Measurements from ENCODE around the gene IGSF6.

IGSF6 gene

DNA sequence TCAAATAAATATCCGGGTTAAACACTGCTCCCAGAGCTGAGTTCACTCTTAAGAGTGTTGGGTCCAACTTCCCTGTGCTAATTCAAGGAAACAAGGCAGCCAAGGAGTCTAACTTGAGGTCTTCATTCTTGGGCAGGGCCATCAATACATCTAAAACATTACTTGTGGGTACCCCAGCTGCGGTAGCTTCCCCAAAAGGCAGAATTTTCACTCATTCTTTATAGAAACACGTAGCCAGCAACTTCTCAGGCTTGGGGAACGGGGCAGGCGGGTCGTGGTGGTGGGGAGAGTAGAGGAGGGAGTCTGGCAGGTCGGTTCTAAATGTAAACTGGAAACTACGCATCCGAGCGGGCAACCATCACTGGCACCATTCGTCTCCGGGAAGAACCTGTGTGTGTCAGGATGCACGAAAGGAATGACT is 53.7 kb downstream of the IGSF6 start:
- no peak for DNase-seq

DNA sequence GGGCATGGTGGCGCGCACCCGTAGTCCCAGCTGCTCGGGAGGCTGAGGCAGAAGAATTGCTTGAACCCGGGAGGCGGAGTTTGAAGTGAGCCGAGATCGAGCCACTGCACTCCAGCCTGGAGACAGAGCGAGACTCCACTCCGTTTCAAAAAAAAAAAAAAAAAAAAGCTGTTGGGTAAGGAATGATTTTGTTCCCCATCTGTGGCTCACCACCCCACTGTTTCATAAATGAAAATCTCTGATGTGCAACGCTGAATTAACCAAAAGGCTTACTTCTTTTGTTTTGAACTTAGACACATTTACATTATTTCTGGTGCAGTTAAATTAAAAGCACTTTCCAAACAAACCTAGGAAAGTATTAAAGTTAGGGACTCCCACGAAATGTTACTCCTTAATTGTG is 54.2 kb downstream of the IGSF6 start:
- no peak for DNase-seq

DNA sequence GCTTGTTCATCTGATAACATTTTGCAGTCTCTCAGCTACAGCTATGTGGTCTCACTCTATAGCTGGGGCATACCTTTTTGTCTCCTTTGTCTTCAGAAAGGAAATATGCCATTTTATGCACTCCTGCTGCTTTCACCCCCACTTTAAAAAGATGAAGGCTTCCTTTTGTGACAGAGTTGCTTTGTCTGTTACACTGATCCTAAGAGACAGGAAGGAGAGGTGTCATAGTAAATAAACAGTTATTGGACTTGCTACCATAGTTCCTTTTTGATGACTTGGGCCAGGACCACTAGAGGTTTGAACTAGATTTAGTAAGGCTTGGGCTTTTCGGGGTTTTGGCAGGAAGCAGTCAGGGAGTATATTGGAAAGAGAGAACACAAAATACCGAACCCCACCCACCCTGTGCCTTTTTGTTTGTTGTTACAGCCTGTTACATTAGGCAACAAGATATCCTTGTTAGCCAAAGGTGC is 54.8 kb downstream of the IGSF6 start:
- DNase-seq, result no peak

DNA sequence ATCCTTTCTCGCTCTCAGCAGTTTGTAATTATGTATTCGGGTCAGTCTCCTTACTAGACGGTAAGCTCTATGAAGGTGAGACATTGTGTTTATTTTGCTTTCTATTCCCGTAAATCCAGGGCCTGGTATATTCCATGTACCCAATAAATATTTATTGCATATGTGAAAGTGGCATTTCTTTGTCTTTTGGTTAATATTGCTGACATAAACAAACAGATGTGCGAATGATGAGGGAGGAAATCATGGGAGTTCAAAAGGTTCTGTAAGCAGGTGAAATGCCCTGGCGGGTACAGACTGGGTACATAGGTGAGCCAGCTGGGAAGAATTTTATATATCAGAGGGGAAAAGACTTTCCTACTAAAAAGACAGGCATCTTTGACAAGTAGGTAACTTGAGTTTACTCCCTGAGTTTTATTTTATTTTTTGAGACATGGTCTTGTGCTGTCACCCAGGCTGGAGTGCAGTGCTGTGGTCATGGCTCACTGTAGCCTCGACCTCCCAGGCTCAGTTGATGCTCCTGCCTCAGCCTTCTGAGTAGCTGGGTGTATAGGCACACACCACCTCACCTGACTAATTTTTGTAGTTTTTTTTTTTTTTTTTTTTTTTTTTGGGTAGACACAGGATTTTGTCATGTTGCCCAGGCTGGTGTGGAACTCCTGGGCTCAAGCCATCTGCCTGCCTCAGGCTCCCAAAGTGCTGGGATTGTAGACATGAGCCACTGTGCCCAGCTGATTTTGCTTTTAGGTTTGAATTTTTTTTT is 58.7 kb downstream of the IGSF6 start:
- DNase-seq, result no peak

DNA sequence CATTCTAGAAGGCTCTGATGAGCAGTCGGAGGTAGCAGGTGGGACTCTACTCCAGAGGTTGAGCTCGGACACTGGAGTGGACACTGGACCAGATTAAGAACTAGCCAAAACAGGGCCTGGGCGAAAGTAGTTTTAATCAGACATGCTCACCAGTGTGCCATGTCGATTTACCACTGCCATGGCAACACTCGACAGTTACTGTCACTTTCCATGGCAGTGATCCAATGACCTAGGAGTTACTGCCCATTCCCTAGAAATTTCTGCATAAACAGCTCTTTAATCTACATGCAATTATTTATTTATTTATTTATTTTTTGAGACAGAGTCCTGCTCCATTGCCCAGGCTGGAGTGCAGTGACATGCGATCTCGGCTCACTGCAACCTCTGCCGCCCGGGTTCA is 60.2 kb downstream of the IGSF6 start:
- DNase-seq, result no peak

DNA sequence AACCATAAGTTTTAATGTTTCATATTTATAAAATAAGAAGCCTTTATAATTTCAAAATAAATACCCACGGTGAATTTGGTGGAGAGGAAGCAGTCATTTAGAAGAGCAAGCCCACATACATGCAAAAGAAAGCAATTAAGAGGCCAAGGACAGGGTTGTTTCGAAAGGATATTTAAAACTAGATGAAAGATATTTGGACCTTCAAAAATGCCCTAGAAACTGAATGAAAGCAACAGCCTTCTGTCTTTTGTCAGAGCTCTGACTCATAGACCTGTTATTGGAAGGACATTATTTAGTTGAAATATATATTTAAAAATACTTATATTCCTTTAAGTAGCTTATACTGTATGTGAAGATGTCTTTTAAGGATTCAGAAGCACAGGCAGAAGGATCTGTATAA is 61.6 kb downstream of the IGSF6 start:
- DNase-seq, result no peak

DNA sequence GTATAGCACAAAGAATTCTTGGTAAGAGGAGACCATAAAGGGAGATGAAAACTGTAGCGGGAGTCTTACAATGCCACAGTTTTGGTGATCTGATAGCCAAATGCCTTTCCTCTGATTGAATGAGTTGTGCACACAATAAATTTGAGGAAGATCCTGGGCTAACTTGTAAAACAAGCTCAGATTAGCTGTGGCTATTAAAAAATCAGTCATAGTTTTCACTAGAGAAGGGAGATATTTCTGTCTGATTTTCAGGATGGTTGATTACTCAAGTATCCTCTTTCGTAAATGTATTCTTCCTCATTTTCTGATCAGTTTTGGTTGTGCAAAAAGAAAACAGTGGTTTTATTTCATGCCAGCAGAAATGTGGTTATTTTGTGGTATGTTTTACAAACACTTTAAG is 62.1 kb downstream of the IGSF6 start:
- no peak for DNase-seq

DNA sequence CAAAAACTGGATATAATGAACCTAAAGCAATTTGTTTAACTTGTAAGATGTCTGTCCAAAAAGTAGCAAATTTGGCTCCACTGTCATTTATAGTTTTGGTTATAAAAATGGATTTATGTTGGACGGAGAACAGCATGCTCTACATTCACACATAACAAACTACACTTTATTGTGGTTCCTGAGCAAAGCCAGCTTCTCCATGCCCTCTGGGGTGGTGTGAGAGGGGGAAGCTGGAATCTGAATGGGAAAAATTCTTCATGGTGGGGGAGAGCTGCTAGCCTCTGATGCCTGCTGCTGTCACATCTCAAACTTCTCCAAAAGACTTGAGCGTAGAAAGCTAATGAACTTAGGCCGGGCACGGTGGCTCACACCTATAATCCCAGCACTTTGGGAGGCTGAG is 62.9 kb downstream of the IGSF6 start:
- no peak for DNase-seq

Data from midbrain (tissue), 1 donor.